ENCODE results near the gene CALCR. TPM values are rescaled to one million over a fixed set of nuclear protein-coding genes. Genes with fewer than 3 reads are reported as not detected.

CALCR gene
- total RNA-seq, 3 donors from 2014 or later = 0.15 to 0.80 (median 0.66) TPM

GRCh38 chr7:93429563-93429962, 145.0 kb downstream of the CALCR start:
- no peaks in the 10 kb centered on the region for H3K27me3 ChIP-seq
- no peaks in the 10 kb centered on the region for H3K4me1 ChIP-seq
- H3K36me3 ChIP-seq = no peaks in the 10 kb centered on the region
- no peak overlapping the region for H3K27ac ChIP-seq
- no peak for TF ChIP-seq POLR2A (IDR thresholded peaks at IDR 0.05)
- TF ChIP-seq CTCF (IDR thresholded peaks at IDR 0.05) = no peak
- no peak for TF ChIP-seq POLR2AphosphoS5 (IDR thresholded peaks at IDR 0.05)
- no peaks in the 10 kb centered on the region for H3K9me3 ChIP-seq
- H3K4me3 ChIP-seq = no peak overlapping the region
- DNase-seq (ENCODE audit: low spot score in 2 of 2) = no peak
- intact Hi-C loops (cut with DNase I; ENCODE audit: low total_unique reads) = no loop called here

- TF ChIP-seq POLR2AphosphoS5 (IDR thresholded peaks at IDR 0.05) (no peak), CTCF (IDR thresholded peaks at IDR 0.05) (no peak), POLR2A (IDR thresholded peaks at IDR 0.05) (no peak)
- intact Hi-C loops (cut with DNase I; ENCODE audit: low total_unique reads) = no loop called here
- no peaks in the 10 kb centered on the region for H3K4me1 ChIP-seq
These were observed 147.4 kb downstream of the CALCR start for GRCh38 chr7:93427107-93427506.

GRCh38 chr7:93426155-93426696, 148.3 kb downstream of the CALCR start:
- Histone ChIP-seq H3K4me1 (no peaks in the 10 kb centered on the region), H3K27ac (no peak overlapping the region), H3K4me3 (no peak overlapping the region), H3K9me3 (no peaks in the 10 kb centered on the region), H3K36me3 (no peaks in the 10 kb centered on the region), H3K27me3 (no peaks in the 10 kb centered on the region)
- TF ChIP-seq CTCF (IDR thresholded peaks at IDR 0.05) (no peak), POLR2AphosphoS5 (IDR thresholded peaks at IDR 0.05) (no peak), POLR2A (IDR thresholded peaks at IDR 0.05) (no peak)
- intact Hi-C loops (cut with DNase I; ENCODE audit: low total_unique reads) = no loop called here
- DNase-seq (ENCODE audit: low spot score in 2 of 2) = no peak

More at GRCh38 chr7:93427107-93427506, 147.4 kb downstream of the CALCR start:
- no peak for DNase-seq (ENCODE audit: low spot score in 2 of 2)
- Histone ChIP-seq H3K27me3 (no peaks in the 10 kb centered on the region), H3K27ac (no peak overlapping the region), H3K4me3 (no peak overlapping the region), H3K9me3 (no peaks in the 10 kb centered on the region), H3K36me3 (no peaks in the 10 kb centered on the region)

GRCh38 chr7:93414574-93414973, 159.9 kb downstream of the CALCR start:
- no peaks in the 10 kb centered on the region for H3K4me1 ChIP-seq
- no peak overlapping the region for H3K4me3 ChIP-seq
- H3K27ac ChIP-seq = no peak overlapping the region
- no peaks in the 10 kb centered on the region for H3K36me3 ChIP-seq
- intact Hi-C loops (cut with DNase I; ENCODE audit: low total_unique reads) = no loop called here
- no peak for DNase-seq (ENCODE audit: low spot score in 2 of 2)
- no peaks in the 10 kb centered on the region for H3K9me3 ChIP-seq
- TF ChIP-seq CTCF (IDR thresholded peaks at IDR 0.05) = no peak
- no peak for TF ChIP-seq POLR2A (IDR thresholded peaks at IDR 0.05)
- TF ChIP-seq POLR2AphosphoS5 (IDR thresholded peaks at IDR 0.05) = no peak
- H3K27me3 ChIP-seq = no peaks in the 10 kb centered on the region

- H3K27me3 ChIP-seq = no peaks in the 10 kb centered on the region
- intact Hi-C loops (cut with DNase I; ENCODE audit: low total_unique reads) = no loop called here
- H3K9me3 ChIP-seq = peaks cover 0 to 7% of the 10 kb centered on the region in 2 donors
- TF ChIP-seq CTCF (IDR thresholded peaks at IDR 0.05) = no peak
- TF ChIP-seq POLR2AphosphoS5 (IDR thresholded peaks at IDR 0.05) = no peak
- TF ChIP-seq POLR2A (IDR thresholded peaks at IDR 0.05) = no peak
- H3K4me1 ChIP-seq = no peaks in the 10 kb centered on the region
- no peaks in the 10 kb centered on the region for H3K36me3 ChIP-seq
- DNase-seq (ENCODE audit: low spot score in 2 of 2) = no peak
- H3K4me3 ChIP-seq = no peak overlapping the region
- no peak overlapping the region for H3K27ac ChIP-seq
These were observed 165.2 kb downstream of the CALCR start for GRCh38 chr7:93409324-93409723.

Measured in breast epithelium (tissue), 4 donors.